ENCODE results near the gene SNAPC4.

Gene SNAPC4

DNA sequence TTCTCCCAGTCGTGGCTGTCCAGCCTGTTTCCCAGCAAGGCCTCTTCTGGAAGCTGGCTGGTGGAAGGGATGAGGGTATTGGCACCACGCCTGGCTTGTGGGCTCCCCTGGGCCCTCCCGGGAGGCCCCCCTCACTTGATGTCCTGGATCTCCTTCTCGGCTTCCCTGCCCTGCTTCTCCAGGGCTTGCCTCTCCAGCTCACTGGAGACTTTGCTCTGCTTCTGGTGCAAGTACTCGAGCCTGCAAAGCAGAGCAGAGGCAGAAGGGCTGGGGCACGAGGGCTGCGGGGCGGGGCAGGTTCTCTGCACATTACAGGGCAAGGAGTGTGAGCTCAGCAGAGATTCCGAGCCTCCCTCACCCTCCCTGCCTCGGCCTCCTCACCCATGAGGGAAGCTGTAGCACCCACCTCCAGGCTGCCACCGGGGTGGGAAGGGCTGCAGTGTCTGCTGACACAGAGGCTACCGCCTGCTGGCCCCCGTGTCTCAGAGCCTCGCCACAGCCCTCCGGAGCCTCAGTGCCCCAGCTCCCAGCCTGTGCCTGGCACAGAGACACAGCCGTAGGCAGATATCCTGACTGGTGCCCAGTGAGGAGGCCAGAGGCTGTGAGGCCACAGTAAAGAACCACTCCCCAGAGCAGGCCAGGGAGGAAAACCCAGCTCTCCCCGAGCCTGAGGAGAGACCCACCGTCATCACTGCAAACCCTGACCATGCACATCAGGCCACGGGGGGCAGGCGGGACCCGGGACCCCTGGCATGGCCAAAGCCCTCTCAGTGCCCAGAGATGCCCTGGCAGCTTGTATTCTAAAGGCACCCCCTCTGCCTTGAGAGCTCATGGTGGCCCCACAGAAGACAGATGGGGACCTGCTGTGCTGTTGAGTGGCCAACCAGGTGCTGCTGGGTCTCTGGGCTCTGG is 7.2 kb downstream of the SNAPC4 start:
- DNase-seq (ENCODE audit: low spot score), result no peak

DNA sequence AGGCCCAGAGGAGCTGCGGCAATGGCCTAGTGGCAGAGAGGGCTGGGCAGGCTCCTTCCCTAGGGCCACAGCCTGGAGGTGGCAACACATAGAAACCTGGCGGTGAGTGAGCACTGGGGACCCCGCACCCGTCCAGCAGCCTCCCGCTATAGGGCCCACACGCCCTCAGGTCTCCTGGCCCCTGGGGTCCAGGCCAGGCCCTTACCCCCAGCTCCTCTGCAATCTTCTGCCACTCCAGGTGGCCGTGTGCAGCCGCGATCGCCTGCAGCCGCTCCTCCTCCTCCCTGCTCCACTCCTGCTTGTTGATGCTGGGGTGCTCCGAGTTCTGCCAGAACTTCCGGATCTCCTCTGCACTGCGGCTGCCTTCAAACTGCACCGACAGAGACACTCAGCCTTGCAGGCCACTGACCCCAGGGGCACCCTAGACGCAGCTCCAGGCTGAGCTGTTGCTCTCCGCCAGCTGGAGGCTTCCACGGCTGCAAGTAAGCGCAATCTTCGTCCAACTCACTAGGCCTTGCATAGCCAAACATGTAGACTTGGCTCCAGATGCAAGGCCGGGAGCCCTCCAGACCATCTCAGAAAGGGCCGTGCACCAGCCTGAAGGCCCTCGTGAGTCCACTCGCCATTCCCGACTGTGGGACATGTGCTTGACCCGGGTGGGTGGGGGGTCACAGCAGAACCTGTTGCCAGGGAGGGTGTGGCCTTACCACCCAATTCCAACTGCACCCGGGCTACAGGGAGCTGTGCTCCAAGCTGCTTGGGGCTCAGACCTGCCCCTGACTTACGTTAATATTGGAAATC is 8.0 kb downstream of the SNAPC4 start:
- DNase-seq (ENCODE audit: low spot score), result no peak

DNA sequence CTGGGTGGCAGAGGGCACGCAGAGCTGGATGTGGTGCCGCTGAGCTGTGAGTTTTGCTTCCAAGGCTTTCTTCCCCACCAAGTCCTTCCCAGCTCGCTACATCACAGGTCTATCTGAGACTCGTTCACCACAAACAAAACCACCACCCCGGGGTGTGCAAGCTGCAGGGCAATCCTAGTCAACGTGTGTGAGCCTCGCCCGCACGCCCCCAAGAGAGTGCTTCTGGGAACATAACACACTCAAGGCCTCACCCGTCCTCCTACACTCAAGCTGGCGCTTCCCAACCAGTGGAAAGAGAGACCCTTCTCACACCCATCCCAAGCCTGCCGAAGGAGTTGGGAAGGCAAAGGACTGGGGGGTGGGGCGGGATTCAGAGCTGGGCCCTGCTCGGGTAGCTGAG is 10.6 kb downstream of the SNAPC4 start:
- DNase-seq (ENCODE audit: low spot score), result no peak

DNA sequence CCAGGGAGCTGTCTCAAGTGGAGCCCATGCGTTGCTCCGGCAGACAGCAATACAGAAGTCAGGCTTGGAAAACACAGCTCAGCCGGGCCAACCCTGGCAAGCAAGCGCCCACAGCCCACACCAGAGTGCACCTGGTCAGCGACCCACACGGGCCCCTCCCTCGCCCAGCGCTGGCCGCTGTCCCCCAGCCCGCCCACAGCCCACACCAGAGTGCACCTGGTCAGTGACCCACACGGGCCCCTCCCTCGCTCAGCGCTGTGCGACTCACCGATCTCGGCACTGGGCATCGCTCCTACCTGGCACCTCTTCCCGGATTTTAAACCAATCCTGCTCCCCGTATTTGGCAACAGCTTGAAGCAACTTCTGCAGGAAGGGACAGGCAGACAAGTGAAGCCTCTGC is 12.8 kb downstream of the SNAPC4 start:
- DNase-seq (ENCODE audit: low spot score), result no peak

DNA sequence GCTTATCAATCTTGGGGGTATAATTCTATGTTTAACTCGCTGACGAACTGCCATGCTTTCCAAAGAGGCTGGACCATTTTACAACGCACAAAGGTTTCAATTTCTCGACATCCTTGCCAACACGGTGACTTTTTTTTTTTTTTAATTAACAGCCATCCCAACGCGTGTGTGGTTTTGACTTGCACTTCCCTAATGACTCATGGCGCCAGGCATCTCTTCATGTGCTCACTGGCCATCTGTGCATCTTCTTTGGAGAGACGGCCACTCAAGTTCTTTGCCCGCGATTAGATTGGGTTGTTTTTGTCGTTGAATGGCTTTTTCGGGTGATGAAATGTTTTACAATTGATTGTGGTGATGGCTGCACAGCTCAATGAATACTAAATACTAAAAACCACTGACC is 14.0 kb downstream of the SNAPC4 start:
- no peak for DNase-seq (ENCODE audit: low spot score)

DNA sequence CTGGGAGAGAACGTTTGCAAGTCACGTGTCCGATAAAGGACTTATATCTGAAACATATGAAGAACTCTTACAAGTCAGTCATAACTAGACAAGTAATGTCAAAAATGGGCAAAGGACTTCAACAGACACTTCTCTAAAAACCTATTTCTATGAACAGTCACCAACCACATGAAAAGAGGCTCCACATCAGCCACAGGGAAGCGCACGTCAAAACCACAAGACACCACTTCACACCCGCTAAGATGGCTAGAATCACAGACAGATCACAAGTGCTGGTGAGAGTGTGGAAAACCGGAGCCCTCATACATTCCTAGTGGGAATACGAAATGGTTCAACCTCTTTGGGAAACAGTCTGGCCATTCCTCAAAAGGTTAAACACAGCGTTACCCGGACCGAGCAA is 15.0 kb downstream of the SNAPC4 start:
- DNase-seq (ENCODE audit: low spot score), result no peak

DNA sequence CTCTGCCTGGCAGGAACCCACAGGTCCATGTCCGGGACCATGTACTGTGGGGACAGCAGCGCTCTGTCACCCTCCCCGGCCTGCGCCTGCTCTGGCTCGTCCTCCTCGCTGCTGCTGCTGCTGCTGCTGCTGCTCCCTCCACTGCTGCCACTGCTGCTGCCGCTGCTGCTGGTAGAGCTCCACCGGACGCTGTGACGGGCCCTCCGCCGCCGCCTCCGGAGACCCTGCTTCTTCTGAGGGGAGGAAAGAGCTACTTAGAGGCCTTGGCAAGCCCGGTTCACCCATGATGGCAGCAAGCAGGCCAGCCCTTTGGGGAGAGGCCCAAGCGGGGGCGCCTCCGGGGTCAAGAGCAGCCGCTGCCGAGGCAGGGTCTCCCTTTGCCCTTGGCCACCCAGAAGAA is 16.5 kb downstream of the SNAPC4 start:
- no peak for DNase-seq (ENCODE audit: low spot score)

DNA sequence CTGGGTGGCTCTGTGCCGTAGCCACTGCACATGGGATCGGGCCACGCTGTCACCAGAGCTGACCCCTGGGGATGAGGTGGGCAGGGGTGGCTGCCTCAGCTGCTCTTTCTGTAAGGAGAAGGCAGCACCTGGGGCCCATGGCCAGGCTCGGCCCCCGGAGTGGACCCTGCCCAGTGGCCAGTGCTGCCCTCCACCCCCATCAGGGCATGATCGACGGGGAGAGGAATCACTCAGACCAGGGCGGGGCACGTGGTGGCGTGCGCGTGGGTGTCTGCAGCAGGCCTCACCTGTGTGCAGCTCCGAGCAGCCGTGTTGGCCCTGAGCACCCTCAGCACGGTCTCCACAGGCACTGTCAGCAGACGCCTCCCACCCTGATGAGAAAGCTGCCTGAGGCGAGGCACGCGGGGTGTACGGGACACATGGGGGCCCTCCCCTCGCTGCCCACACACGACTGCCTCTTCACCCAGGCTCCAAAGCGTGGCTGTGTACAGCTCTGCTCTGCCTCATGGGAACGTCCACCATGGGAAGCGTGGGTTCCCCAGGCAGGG is 17.9 kb downstream of the SNAPC4 start:
- no peak for DNase-seq (ENCODE audit: low spot score)

DNA sequence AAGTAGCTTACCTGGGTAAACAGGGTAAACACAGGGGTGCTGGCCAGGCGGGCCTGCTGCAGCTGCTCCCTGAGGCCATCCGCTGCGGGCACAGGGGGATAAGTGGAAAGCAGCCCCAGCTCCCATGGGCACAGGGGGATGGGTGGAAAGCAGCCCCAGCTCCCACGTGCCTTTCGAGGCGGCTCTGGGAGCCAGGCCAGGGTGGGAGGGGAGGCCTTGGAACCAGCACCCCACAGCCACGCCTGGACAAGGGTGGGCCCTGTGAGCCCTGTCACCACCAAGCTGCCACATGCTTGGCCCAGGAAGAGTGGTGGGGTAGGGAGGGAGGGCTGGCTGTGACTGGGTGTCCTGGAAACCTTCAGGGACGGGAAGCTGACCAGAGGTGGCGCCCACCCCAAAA is 18.7 kb downstream of the SNAPC4 start:
- DNase-seq (ENCODE audit: low spot score), result no peak

DNA sequence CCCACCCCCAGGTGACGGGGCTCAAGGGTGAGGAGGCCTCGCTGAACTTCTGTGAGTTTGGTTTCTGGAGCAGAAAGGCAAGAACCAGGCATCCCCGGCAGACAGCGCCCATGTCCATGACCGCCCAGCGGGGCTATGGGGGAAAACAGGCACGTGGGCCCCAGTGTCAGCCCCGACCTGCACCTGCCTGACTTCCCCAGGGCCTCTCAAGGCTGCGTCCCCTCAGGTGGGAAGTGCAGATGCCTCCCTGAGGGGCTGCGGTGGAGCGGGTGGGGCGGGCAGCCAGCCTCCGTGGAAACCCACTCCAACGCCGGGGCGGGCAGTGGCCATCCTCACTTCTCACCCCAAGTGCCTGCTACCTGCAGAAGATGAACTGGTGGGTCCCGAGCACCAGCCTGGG is 19.6 kb downstream of the SNAPC4 start:
- no peak for DNase-seq (ENCODE audit: low spot score)

DNA sequence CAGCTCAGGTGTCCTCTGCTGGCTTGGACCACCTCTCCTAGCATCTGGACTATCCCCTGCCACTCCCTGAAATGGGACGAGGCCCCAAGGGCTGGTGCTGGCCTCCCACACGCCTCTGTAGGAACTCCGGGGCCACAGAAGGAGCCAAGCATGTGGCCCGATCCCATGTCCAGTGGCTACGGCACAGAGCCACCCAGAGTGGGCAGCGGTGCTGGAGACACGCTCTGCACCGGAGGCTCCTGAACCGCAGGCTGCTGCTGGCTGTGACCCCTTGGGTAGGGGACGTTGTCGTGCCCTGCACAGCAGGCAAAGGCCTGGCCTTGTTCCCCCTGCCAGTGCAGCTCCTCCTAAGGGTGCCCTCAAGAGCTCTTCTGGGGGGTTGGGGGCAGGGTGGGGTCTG is 20.1 kb downstream of the SNAPC4 start:
- no peak for DNase-seq (ENCODE audit: low spot score)

DNA sequence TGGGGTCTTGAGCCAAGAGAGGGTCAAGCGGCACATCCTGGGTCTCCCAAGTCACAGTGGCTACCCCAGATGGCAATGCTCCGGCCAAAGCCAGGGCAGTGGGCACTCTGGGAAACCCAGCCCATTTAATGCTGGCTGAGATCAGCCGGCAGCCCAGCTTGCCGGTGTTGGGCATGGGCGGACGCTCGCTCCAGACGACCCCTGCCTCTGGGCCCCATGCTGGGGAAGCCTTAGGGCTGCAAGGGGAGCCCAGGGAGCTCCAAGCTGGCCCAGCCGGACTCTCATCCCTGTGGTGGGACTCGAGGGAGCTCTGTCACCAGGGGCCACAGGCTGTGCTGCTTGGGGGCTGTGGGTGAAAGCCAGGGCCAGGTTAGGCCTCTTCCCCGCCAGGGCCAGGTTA is 20.6 kb downstream of the SNAPC4 start:
- no peak for DNase-seq (ENCODE audit: low spot score)

DNA sequence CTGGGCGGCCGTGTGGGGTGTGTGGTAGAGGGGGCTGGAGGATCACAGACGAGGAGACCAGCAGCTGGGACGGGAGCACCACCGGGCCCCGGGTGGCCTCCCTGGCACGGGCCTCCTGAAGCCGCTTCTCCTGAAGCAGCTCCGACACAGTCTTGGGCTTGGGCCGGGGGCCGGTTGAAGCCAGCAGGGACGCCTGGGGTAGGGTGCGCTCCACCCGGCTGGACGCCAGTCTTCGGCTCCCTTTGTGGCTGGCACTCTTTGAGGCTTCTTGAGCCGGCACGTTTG is 21.0 kb downstream of the SNAPC4 start:
- no peak for DNase-seq (ENCODE audit: low spot score)

DNA sequence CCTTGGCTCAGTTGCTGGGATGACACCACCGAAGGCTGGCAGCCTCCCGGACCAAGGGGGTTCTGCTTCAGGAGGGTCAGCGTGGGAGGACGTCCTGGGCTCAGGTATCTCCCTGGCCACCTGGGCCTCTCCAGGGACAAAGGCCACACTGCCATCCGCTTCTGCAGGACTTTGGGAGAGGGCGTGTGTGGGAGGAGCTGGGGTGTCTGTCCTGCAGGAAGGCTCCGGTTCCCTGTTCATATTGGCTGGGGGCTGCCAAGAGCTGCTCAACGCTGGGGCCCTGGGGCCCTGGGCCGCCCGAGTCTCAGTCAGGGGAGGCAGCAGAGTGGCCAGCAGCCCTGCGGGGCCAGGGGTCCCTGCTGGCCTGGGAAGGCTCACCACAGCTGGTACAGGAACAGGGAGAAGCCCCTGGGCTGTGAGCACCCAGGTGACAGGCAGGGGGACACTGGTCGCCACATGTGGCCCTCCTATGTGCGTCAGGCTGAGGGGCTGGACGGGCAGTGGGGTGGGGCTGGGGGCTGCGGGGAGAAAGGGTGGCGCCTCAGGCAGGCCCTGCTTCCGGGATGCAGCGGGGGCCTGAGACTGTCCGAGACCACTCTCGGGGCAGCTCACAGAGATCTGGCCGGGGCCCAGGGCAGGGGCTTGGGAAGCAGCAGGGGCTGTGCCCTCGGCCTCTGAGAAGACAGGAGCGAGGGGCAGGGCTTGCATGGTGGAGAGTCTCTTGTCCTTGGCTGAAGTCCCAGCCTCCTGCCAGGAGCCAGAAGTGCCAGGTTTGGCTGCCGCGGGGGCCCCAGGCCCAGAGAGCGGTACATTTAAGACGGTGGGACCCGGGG is 21.6 kb downstream of the SNAPC4 start:
- DNase-seq (ENCODE audit: low spot score), result no peak

DNA sequence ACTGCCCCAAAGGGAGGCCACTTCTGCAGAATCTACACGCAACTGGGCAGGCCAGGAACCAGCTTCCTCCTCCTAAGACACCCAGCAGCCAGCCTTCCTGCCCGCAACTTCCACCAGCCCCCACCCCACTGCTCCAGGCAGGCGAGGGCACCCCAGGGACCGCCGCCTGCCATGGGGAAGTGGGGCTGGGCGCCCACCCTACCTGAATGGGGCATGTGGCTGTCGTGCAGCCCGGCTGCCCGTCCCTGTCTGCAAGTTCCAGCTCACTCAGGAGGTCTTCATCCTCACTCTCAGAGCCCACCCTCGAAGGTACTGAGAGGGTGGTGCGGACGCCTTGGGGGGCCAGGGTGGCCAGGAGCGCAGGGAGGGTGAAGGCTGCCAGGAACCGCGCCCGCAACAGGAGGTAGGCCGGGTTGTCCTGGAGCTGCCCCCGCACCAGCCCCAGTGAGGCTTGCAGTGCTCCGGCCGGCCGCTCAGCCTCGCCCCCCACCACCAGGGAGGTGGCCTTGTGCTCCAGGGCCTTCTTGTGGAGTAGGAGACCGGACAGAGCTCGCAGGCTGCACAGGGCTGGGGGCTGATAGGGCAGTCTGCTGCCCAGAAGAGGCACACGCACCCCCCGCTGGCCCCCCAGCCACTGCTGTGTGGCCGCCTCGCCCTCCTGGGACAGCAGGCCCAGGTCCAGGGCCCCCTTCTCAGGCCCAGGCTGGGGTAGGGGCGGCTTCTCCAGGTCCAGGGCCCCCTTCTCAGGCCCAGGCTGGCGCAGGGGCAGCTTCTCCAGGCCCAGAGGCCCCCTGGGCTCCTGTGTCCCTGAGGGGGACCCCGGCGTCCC is 22.4 kb downstream of the SNAPC4 start:
- no peak for DNase-seq (ENCODE audit: low spot score)

DNA sequence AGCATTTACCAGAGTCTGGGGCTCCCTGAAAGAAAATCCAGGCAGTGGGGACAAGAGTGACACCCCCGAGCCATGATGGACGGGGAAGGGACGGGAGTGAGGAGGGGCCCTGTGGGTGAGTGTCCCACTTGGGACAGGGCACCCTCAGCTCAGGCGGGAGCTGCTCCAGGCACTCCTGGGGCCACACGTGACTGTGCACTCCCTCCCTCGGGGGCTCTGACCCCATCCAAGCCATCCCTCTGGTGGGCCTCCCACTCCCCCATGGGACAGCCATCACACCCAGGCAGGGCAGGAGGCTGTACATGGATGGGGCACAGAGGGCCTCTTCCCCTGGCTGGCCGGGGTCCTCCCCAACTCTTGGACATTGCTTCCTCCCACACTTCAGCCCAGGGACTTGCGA is 23.5 kb downstream of the SNAPC4 start:
- no peak for DNase-seq (ENCODE audit: low spot score)

DNA sequence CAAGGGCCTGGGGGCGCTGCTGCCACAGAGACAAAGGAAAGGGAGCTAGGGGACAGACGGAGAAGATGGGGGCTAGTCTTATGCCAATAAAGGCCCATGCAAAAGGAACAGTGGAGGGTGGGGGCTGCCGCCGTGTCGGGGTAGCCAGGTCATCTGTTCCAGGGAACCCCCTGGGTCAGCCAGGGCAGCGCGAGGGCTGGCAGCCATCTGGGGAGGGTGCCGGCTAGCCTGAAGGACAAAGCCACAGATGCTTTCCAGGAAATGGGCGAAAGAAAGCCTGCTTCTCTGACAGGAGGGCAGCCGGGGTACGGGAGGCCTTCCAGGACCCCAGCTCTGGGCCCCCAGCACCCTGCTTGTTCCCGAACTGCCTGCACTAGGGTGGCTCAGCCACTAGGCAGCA is 24.9 kb downstream of the SNAPC4 start:
- no peak for DNase-seq (ENCODE audit: low spot score)

DNA sequence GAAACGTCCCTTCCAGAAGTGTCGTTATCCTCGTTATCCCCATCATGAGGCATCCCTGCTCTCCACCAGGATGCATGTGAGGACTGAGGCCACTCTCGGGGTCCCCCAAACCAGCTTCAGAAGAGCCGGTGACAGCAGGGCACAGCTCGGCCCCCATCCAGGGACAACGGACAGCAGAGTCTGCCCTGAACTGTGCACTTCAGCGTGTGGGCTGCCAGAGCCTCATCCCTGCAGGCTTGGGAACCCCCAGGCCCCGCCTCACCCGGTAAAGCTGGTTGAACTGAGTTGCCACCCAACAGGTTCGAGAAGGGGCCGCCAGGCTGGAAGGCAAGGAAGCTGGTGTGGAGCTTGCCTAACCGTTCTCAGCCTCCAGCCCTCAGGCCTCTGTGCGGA is 25.8 kb downstream of the SNAPC4 start:
- no peak for DNase-seq (ENCODE audit: low spot score)

DNA sequence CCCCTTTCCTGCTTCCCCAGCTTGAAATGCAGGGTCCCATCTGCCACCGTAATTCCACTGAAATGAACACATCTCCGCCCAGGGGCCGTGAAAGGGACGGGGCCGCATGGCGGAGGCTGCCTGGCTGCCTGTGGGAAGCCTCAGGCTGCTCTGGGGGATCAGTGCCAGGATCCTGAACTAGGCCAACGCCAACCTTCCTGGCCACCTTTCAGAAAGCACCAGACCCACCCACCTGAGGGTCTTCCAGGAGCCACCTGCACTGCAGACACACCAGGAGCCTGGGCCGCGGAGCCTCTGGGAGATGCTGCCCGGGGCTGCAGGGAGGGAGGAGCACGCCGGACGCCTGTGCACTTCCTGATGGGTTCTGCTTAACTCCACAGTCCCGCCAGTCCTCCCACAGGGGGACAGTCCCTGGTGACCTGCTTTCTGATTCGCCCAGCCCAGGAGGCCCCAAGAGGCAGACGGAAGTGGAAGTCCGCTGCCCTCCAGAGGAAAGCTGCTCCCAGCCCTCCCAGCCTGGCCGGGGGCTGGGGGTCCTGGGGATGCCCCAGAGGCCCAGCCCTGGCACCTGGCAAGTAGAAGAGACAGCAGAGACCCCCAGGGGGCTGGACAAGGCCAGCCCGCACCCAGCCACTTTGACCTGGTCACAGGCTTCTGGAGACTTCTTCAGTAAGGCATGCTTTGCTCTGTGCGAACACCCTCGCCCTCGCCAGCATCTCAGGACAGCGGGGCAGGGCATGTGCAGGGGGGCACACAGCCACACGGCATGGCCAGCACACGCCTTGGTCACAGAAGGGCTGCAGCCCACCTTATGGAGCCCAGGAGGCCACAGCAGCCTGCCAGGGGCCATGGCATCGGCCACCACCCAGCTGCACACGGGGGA is 26.4 kb downstream of the SNAPC4 start, which contains the start of gene CARD9:
CARD9 (minus strand) TSS at position 370 of the 883 bp plus-strand sequence. CDS start 1,591 bp downstream, outside the sequence.
- no peak for DNase-seq (ENCODE audit: low spot score)

DNA sequence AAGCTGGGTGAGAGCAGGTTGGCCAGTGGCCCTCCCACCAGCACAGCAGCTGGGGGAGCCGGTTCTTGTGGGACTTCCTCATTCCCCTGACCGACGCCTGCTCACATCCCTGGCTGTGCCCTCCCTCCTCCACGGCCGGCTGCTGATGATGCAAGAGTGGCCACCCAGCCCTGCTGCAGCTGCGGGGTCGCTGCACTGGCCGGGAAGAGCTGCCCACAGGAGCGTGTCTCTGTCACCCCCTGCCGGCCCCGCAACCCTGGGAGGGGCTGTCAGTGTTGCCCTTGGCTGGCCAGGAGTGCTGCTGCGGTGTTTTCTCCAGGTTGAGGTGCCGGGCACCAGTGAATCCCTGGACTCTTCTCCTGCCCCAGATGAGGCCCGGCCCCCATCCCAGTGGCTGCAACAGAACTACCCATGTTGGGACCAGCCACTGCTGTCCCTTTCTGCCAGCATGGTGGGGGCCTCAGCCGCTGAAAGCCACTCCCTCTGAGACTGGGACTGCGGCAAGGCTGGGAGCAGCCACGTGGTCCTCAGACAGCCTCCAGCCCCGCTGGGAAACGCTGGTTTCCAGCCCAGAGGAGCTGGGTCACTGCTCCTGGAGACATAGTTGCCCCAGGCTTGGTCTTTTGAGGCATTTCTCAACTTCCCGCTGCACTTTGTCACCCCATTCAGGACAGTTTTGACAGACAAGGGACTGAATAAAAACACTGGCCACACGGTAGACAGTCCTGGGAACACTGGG is 27.2 kb downstream of the SNAPC4 start:
- peak; percentile 88 for DNase-seq (ENCODE audit: low spot score)
